ENCODE measurements around the gene PTCD1.

DNA sequence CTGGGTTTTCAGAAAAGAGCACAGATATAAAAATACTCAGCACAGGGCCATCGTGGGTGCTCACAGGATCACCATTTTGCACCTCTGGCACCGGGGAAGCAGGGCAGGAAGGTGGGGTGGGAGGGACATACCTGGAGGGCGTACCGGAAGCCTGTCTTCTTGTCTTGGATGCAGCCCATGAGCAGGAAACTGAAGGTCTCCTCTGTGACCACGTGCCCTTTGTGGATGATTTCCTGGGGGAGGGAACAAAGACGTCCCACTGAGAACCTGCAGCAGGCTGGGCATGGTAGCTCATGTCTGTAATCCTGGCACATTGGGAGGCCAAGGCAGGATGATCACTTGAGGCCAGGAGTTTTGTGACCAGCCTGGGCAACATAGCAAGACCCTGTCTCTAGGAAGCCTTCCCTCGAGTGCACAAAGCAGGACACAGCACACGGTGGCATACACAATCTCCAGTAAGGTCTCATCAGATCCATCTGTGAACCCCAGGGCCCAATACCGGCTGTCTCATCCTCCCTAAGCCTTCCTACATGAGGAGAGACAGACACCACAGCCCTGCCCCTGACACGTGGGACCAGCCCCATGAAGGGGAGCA lies 9.5 kb downstream of the PTCD1 start:
- TF ChIP-seq EZH2 (IDR thresholded peaks at IDR 0.05; ENCODE audit: insufficient read depth, poor library complexity, severe bottlenecking) (no peak), EZH2phosphoT487 (IDR thresholded peaks at IDR 0.05; ENCODE audit: insufficient read depth, low read depth) (no peak)

All from GM23248 (cell line).